ENCODE measurements around the gene AKNA.

AKNA gene

DNA sequence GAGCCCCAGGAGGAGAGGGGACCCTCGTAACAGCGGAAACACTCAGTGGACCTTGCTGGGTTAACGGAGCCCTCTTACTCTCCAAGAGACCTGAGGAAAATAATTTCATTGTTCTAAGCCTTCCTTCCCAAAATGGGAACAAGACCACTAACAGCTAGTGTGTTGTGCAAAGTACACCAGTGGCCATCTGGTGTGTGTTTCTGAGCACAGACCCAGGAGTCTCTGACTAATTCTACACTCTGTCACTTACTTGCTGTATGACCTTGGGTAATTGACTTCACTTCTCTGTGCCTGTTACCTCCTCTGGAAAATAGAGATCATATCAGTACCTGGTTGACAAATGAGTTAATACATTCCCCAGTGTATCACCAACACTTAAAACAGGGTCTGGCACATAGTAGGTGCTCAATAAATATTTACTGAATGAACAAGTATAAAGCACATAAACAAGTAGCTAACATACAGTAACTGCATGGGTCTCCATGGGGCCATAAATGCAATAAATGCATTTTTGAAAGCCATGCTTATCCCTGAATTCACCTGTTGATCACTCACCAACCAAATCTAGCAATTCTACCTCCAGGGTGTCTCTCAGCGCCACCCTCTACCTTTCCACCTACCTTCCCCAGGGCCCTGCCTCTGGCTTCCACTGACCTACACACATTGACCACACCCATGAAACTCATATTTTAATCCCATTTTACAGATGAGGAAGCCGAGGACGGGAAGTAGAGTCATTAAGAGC is 44.7 kb upstream of the AKNA start:
- peaks cover 8% of the 10 kb centered on the region for H3K27me3 Mint-ChIP-seq (ENCODE audit: low read depth, poor library complexity)
- H3K4me1 Mint-ChIP-seq, result no peaks in the 10 kb centered on the region
- no peak overlapping the region for H3K27ac Mint-ChIP-seq
- no peaks in the 10 kb centered on the region for H3K36me3 Mint-ChIP-seq (ENCODE audit: low read depth)
- no peak for DNase-seq
- H3K4me3 Mint-ChIP-seq, result no peak overlapping the region
- no peak for TF ChIP-seq CTCF (IDR thresholded peaks at IDR 0.05)
- no peaks in the 10 kb centered on the region for H3K9me3 Mint-ChIP-seq

DNA sequence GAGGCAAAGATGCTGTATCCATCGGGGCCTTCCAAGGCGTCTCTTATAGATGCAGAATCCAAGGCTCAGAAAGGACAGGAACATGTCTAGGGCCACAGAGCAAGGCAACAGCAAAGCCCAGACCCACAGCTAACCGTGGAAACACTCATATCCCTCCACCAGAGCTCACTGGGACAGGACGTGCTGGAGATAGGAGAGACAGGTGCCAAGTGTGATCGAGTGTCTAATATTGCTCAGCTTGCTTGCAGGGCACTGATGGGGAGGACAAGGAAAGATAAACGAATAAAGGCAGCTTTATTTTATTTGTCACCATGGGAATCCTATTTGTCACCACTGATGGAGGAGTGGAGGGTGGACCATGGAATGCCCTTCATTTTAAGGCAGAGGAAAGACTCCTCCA is 44.0 kb upstream of the AKNA start:
- no peak overlapping the region for H3K27ac Mint-ChIP-seq
- H3K4me1 Mint-ChIP-seq, result no peaks in the 10 kb centered on the region
- TF ChIP-seq CTCF (IDR thresholded peaks at IDR 0.05), result no peak
- no peak overlapping the region for H3K4me3 Mint-ChIP-seq
- H3K27me3 Mint-ChIP-seq (ENCODE audit: low read depth, poor library complexity), result peaks cover 8% of the 10 kb centered on the region
- no peaks in the 10 kb centered on the region for H3K36me3 Mint-ChIP-seq (ENCODE audit: low read depth)
- no peak for DNase-seq
- H3K9me3 Mint-ChIP-seq, result no peaks in the 10 kb centered on the region

DNA sequence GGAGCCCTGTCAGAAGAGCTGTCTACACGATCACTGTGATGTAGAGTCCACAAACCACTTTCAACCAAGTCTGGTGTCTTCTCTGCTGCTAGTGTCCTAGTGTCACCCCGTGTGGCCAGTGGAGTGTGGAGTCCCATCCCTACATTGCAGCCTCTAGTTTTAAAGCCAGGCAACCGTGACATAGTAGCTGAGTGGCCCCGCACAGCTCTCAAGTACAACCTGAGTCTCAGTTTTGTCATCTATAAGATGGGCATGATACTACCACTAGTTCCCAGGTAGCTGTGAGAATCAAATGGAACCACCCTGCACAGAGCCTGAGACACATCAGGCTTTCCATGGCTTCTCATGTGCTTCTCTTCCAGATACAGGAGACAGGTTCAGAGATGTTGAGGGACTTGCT is 43.2 kb upstream of the AKNA start:
- no peak for TF ChIP-seq CTCF (IDR thresholded peaks at IDR 0.05)
- H3K36me3 Mint-ChIP-seq (ENCODE audit: low read depth), result no peaks in the 10 kb centered on the region
- no peak overlapping the region for H3K4me3 Mint-ChIP-seq
- DNase-seq, result no peak
- no peaks in the 10 kb centered on the region for H3K4me1 Mint-ChIP-seq
- no peak overlapping the region for H3K27ac Mint-ChIP-seq
- peaks cover 8% of the 10 kb centered on the region for H3K27me3 Mint-ChIP-seq (ENCODE audit: low read depth, poor library complexity)
- no peaks in the 10 kb centered on the region for H3K9me3 Mint-ChIP-seq

- no peak for DNase-seq
- H3K36me3 Mint-ChIP-seq (ENCODE audit: low read depth), result no peaks in the 10 kb centered on the region
- H3K9me3 Mint-ChIP-seq, result no peaks in the 10 kb centered on the region
- TF ChIP-seq CTCF (IDR thresholded peaks at IDR 0.05), result no peak
- no peak overlapping the region for H3K27ac Mint-ChIP-seq
- peaks cover 8% of the 10 kb centered on the region for H3K27me3 Mint-ChIP-seq (ENCODE audit: low read depth, poor library complexity)
- no peak overlapping the region for H3K4me3 Mint-ChIP-seq
- H3K4me1 Mint-ChIP-seq, result no peaks in the 10 kb centered on the region
Measured at GRCh38 chr9:114430457-114430856, 42.7 kb upstream of the AKNA start.

GRCh38 chr9:114429488-114429887 is 41.7 kb upstream of the AKNA start:
- Mint-ChIP-seq H3K4me3 (no peak overlapping the region), H3K27me3 (ENCODE audit: low read depth, poor library complexity) (peaks cover 10% of the 10 kb centered on the region), H3K9me3 (no peaks in the 10 kb centered on the region), H3K4me1 (no peaks in the 10 kb centered on the region), H3K27ac (no peak overlapping the region), H3K36me3 (ENCODE audit: low read depth) (no peaks in the 10 kb centered on the region)
- DNase-seq, result no peak
- TF ChIP-seq CTCF (IDR thresholded peaks at IDR 0.05), result no peak

- no peak for DNase-seq
- H3K4me3 Mint-ChIP-seq, result no peak overlapping the region
- H3K27me3 Mint-ChIP-seq (ENCODE audit: low read depth, poor library complexity), result peaks cover 10% of the 10 kb centered on the region
- no peaks in the 10 kb centered on the region for H3K9me3 Mint-ChIP-seq
- H3K27ac Mint-ChIP-seq, result no peak overlapping the region
- no peak for TF ChIP-seq CTCF (IDR thresholded peaks at IDR 0.05)
- peaks cover 4% of the 10 kb centered on the region for H3K4me1 Mint-ChIP-seq
- H3K36me3 Mint-ChIP-seq (ENCODE audit: low read depth), result no peaks in the 10 kb centered on the region
Measured at GRCh38 chr9:114428466-114428865, 40.7 kb upstream of the AKNA start.

Data from nephron progenitor cell (in vitro differentiated cells).